ENCODE results near the gene NANS.

NANS gene

GRCh38 chr9:98130576-98131228 is 74.2 kb downstream of the NANS start:
- TF ChIP-seq Cebpa-rat (IDR thresholded peaks at IDR 0.05) = no peak
- Histone ChIP-seq H3K36me3 (no peaks in the 10 kb centered on the region; a peak in 1 of 22 replicates), H3K4me2 (peak overlapping the region in 3 of 11 experiments; percentile 50 to 57 (median 53); a peak in 2 of 22 replicates)

GRCh38 chr9:98132158-98132557 is 75.6 kb downstream of the NANS start:
- Histone ChIP-seq H3K9me3 (replicated peaks in 1 of 11) (no peaks in the 10 kb centered on the region), H3K4me1 (peaks cover 28 to 64% (median 50%) of the 10 kb centered on the region in 10 experiments), H3K36me3 (no peaks in the 10 kb centered on the region; a peak in 1 of 22 replicates), H3K4me3 (no peak overlapping the region), H3K4me2 (peak overlapping the region in 4 of 11 experiments; percentile 1 to 62 (median 12); a peak in 2 of 22 replicates), H3K27me3 (no peaks in the 10 kb centered on the region), H3K27ac (no peak overlapping the region), H4K20me1 (no peaks in the 10 kb centered on the region; a peak in 1 of 22 replicates), H3K9ac (no peak overlapping the region)
- no peak for TF ChIP-seq Cebpa-rat (IDR thresholded peaks at IDR 0.05)

More at GRCh38 chr9:98130576-98131228, 74.2 kb downstream of the NANS start:
- H3K4me1 ChIP-seq = peaks cover 30 to 64% (median 53%) of the 10 kb centered on the region in 10 experiments
- no peak overlapping the region for H3K4me3 ChIP-seq
- H4K20me1 ChIP-seq = no peaks in the 10 kb centered on the region; a peak in 1 of 22 replicates
- H3K9ac ChIP-seq = no peak overlapping the region
- no peaks in the 10 kb centered on the region for H3K27me3 ChIP-seq
- H3K9me3 ChIP-seq (replicated peaks in 1 of 11) = no peaks in the 10 kb centered on the region
- H3K27ac ChIP-seq = 0 out of 22 replicates have a peak overlapping the region, but pooled peaks of 1 of the 11 experiments have one; percentile 72

Data from BLaER1 treated with 17β-estradiol and CSF1 and Interleukin-3, amounts not matched to agents 10 nM and 100 nM (cell line).